A673 (cell line): Measurements from ENCODE around the gene STX8.

Experiments
- CTCF ChIP-seq: fragments of 300-800, 200-600 bp; sonication (generic); conservative IDR thresholded peaks from 2 replicates; pipeline ENCODE4 v1.5.1; 2017; ENCODE audit warnings: low read depth, mild to moderate bottlenecking, antibody characterized with exemption, low read length, moderate library complexity, mixed read lengths
- EZH2 ChIP-seq: fragments of 200-600 bp; sonication (generic); IDR thresholded peaks from 2 replicates; pipeline ENCODE4 v1.6.1; 2017; ENCODE audit warnings: borderline replicate concordance, low read depth, mild to moderate bottlenecking, mixed read lengths, antibody characterized with exemption, low read length; ENCODE audit not compliant: poor library complexity, severe bottlenecking

- no peak for TF ChIP-seq CTCF
- no peak for TF ChIP-seq EZH2
Measured at GRCh38 chr17:9470171-9470570, 105.4 kb downstream of the STX8 start.
